IMR-90 (cell line): Measurements from ENCODE around the gene PLEKHG4. TPM values are rescaled to one million over a fixed set of nuclear protein-coding genes. Genes with fewer than 3 reads are reported as not detected.
A peak's percentile ranks its signal among the peaks of the same experiment; 100 is the strongest.

Experiments used
- ATAC-seq: fragments of 200-7000 bp; cut with Tn5 transposase; 2 replicates; pipeline ENCODE4 v1.9.1; 2020; ENCODE audit warnings: low read depth, mild to moderate bottlenecking, moderate library complexity
- BruUV-seq: library from RNA; stranded (reverse); fragments of 400-500 nt; replicated peaks from 2 replicates; lab custom pipeline; 2021; lab: Mats Ljungman, UMichigan
- CTCF ChIA-PET: fragments of 300-600 bp; formaldehyde crosslinking; extraction: SDS; loops from one replicate; lab custom pipeline; 2021; ENCODE audit warnings: antibody characterized with exemption; lab: Yijun Ruan, JAX
- POLR2A ChIA-PET: fragments of 300-600 bp; sonication (Branson Sonifier 250); formaldehyde crosslinking; loops from one replicate; lab custom pipeline; 2022; ENCODE audit warnings: antibody characterized with exemption; ENCODE audit not compliant: unreplicated experiment; lab: Charles Lee
- DNase-seq: peaks from one replicate; pipeline ENCODE4 v3.0.0; 2013
- H2AFZ ChIP-seq: replicated peaks from 2 replicates; pipeline ENCODE3; 2013; ENCODE audit warnings: low read length, mild to moderate bottlenecking; ENCODE audit not compliant: poor library complexity
- H2AK5ac ChIP-seq: 2 replicates; pipeline ENCODE4 v1.6.1; 2013; ENCODE audit warnings: low read depth, low read length, inconsistent platforms
- H2AK9ac ChIP-seq: replicated peaks from 2 replicates; pipeline ENCODE3; 2013; ENCODE audit warnings: mild to moderate bottlenecking, low read depth, low read length, moderate library complexity; ENCODE audit not compliant: poor library complexity
- H2BK120ac ChIP-seq: 2 replicates; pipeline ENCODE4 v1.6.1; 2013; ENCODE audit warnings: low read depth, low read length, inconsistent platforms
- H2BK15ac ChIP-seq: 3 replicates; pipeline ENCODE4 v1.6.1; 2013; ENCODE audit warnings: low read depth, low read length, inconsistent platforms
- H2BK20ac ChIP-seq: 2 replicates; pipeline ENCODE4 v1.6.1; 2013; ENCODE audit warnings: low read depth, mild to moderate bottlenecking, inconsistent platforms, low read length, moderate library complexity
- H2BK5ac ChIP-seq: 2 replicates; pipeline ENCODE4 v1.6.1; 2013; ENCODE audit warnings: mild to moderate bottlenecking, low read depth, low read length, inconsistent platforms; ENCODE audit not compliant: poor library complexity, severe bottlenecking
- H3K14ac ChIP-seq: replicated peaks from 2 replicates; pipeline ENCODE4 v1.6.1; 2013; ENCODE audit warnings: low read depth, low read length, inconsistent platforms
- H3K18ac ChIP-seq: 2 replicates; pipeline ENCODE4 v1.6.1; 2013; ENCODE audit warnings: low read depth, low read length, control low read depth
- H3K23ac ChIP-seq: 2 replicates; pipeline ENCODE4 v1.6.1; 2013; ENCODE audit warnings: low read depth, low read length, inconsistent platforms
- H3K27ac ChIP-seq: 2 replicates; pipeline ENCODE4 v1.5.1; 2013; ENCODE audit warnings: mild to moderate bottlenecking, control low read depth, low read length; ENCODE audit not compliant: insufficient read depth
- H3K27me3 ChIP-seq: 2 replicates; pipeline ENCODE4 v1.6.1; 2013; ENCODE audit warnings: low read length; ENCODE audit not compliant: control insufficient read depth, insufficient read depth
- H3K36me3 ChIP-seq: 2 replicates; pipeline ENCODE4 v1.6.1; 2013; ENCODE audit warnings: low read length, mixed read lengths; ENCODE audit not compliant: control insufficient read depth, insufficient read depth
- H3K4ac ChIP-seq: 2 replicates; pipeline ENCODE4 v1.6.1; 2013; ENCODE audit warnings: low read depth, low read length, inconsistent platforms
- H3K4me1 ChIP-seq: 2 replicates; pipeline ENCODE4 v1.6.1; 2013; ENCODE audit warnings: low read length, mixed read lengths; ENCODE audit not compliant: control insufficient read depth, insufficient read depth
- H3K4me2 ChIP-seq: 2 replicates; pipeline ENCODE4 v1.6.1; 2013; ENCODE audit warnings: low read depth, mild to moderate bottlenecking, control low read depth, low read length, moderate library complexity
- H3K4me3 ChIP-seq: 2 replicates; pipeline ENCODE4 v1.5.1; 2013; ENCODE audit warnings: low read depth, mild to moderate bottlenecking, control low read depth, low read length, moderate library complexity; ENCODE audit not compliant: insufficient read depth
- H3K56ac ChIP-seq: 2 replicates; pipeline ENCODE4 v1.6.1; 2013; ENCODE audit warnings: low read length, inconsistent platforms; ENCODE audit not compliant: insufficient read depth; ENCODE audit errors: extremely low read depth
- H3K79me1 ChIP-seq, 2 experiments: 2 replicates each; pipeline ENCODE4 v1.6.1; 2013; ENCODE audit warnings: low read length in 2 of 2, inconsistent platforms in 1 of 2, low read depth in 1 of 2
- H3K9ac ChIP-seq: 2 replicates; pipeline ENCODE4 v1.6.1; 2013; ENCODE audit warnings: low read depth, low read length, control low read depth
- H3K9me1 ChIP-seq: 2 replicates; pipeline ENCODE4 v1.6.1; 2013; ENCODE audit warnings: low read length, inconsistent platforms; ENCODE audit not compliant: insufficient read depth
- H3K9me3 ChIP-seq: 2 replicates; pipeline ENCODE4 v1.6.1; 2013; ENCODE audit warnings: low read length; ENCODE audit not compliant: control insufficient read depth, insufficient read depth
- H4K20me1 ChIP-seq: 2 replicates; pipeline ENCODE4 v1.6.1; 2013; ENCODE audit warnings: low read length, inconsistent platforms; ENCODE audit not compliant: insufficient read depth
- H4K5ac ChIP-seq: 2 replicates; pipeline ENCODE4 v1.6.1; 2013; ENCODE audit warnings: mild to moderate bottlenecking, low read depth, low read length, control low read depth
- H4K8ac ChIP-seq, 2 experiments: 2 replicates each; pipeline ENCODE4 v1.6.1; 2013; ENCODE audit warnings: low read depth in 2 of 2, low read length in 2 of 2, control low read depth in 1 of 2, inconsistent platforms in 1 of 2
- H4K91ac ChIP-seq: 2 replicates; pipeline ENCODE4 v1.6.1; 2013; ENCODE audit warnings: low read depth, low read length, inconsistent platforms; ENCODE audit not compliant: insufficient read depth
- CHD1 ChIP-seq: IDR thresholded peaks from 2 replicates; pipeline ENCODE4 v1.6.1; 2012; ENCODE audit warnings: low read depth, low read length, improper control_type of control experiment
- CTCF ChIP-seq: conservative IDR thresholded peaks from 2 replicates; pipeline ENCODE4 v1.5.1; 2012; ENCODE audit warnings: mild to moderate bottlenecking, low read depth, low read length, improper control_type of control experiment
- FOS ChIP-seq: fragments of 150-350 bp; IDR thresholded peaks from 2 replicates; pipeline ENCODE4 v1.6.1; 2016; ENCODE audit warnings: low read depth, low read length
- MXI1 ChIP-seq: IDR thresholded peaks from 2 replicates; pipeline ENCODE4 v1.6.1; 2012; ENCODE audit warnings: low read depth, mild to moderate bottlenecking, low read length, moderate library complexity, borderline replicate concordance
- RAD21 ChIP-seq: IDR thresholded peaks from 2 replicates; pipeline ENCODE4 v1.6.1; 2012; ENCODE audit warnings: low read length, improper control_type of control experiment
- RCOR1 ChIP-seq: IDR thresholded peaks from 2 replicates; pipeline ENCODE4 v1.6.1; 2012; ENCODE audit warnings: mild to moderate bottlenecking, low read length, improper control_type of control experiment; ENCODE audit not compliant: insufficient replicate concordance
- whole genome bisulfite sequencing, 2 experiments: methylation state at CpG; one replicate each; pipeline versions ENCODE4 v1.1.5 to v1.1.7; 2013; ENCODE audit warnings: missing lambda C conversion rate in 2 of 2; ENCODE audit not compliant: insufficient read length in 1 of 2; ENCODE audit errors: extremely low coverage in 2 of 2; 5-methylcytosine and 5-hydroxymethylcytosine counted together
- dilution Hi-C: fragments of 300-500 bp; cut with HindIII; formaldehyde crosslinking; loops from one replicate; pipeline ENCODE4 v1.14.3; 2018; ENCODE audit warnings: low sequenced_read_pairs; ENCODE audit not compliant: unreplicated experiment
- in situ Hi-C: fragments of 300-500 bp; cut with MboI; formaldehyde crosslinking; loops from 3 replicates; pipeline ENCODE4 v1.14.3; 2019; ENCODE audit warnings: low sequenced_read_pairs, inconsistent platforms, mixed read lengths
- intact Hi-C: fragments of 100-400 bp; cut with micrococcal nuclease; formaldehyde crosslinking; loops from 2 replicates; pipeline ENCODE4 v1.10.0; 2022
- polyA plus RNA-seq, 3 experiments: library from polyadenylated mRNA; depleted of rRNA; stranded (reverse); fragments of >200 nt; gene quantifications; 2 replicates each; pipeline ENCODE4 v1.2.3, GENCODE V29; 2012; ENCODE audit warnings: low replicate concordance in 1 of 3
- total RNA-seq: library from RNA; depleted of rRNA; stranded (reverse); fragments of >200 nt; gene quantifications from 2 replicates; pipeline ENCODE4 v1.2.3, GENCODE V29; 2012

PLEKHG4 gene
- total and polyA plus RNA-seq, 2 of the 4 experiments (the other 2 are of a cell fraction) = 14.0 to 50.7 TPM

- intact Hi-C loops (loop anchor here (5.0 kb wide), 1 partner anchor 144 kb away; the partner anchor contains the start of gene TPPP3), in situ Hi-C loops (no loop called here)
- peak overlapping the region; percentile 59 for H3K4me3 ChIP-seq
These were observed 31.3 kb upstream of the PLEKHG4 start for GRCh38 chr16:67248073-67248400.

More at GRCh38 chr16:67248073-67248400, 31.3 kb upstream of the PLEKHG4 start:
- peak overlapping the region; percentile 73 for H4K91ac ChIP-seq
- H3K27ac ChIP-seq = peak overlapping the region; percentile 57; the same call in 1 of the 2 replicates
- peak overlapping the region; percentile 79 for H3K4ac ChIP-seq
- H2BK5ac ChIP-seq = no peak overlapping the region
- peak overlapping the region; percentile 87 for H3K23ac ChIP-seq
- no TSS peak for BruUV-seq
- dilution Hi-C loops = no loop called here
- no peaks in the 10 kb centered on the region for H3K9me3 ChIP-seq
- H2BK20ac ChIP-seq = peak overlapping the region; percentile 24; the same call in 1 of the 2 replicates
- ATAC-seq (no peak), DNase-seq (no peak)
- peak overlapping the region; percentile 35 to 83; a peak in 3 of 4 replicates for H4K8ac ChIP-seq
- H4K20me1 ChIP-seq = no peaks in the 10 kb centered on the region; the same call in 1 of the 2 replicates
- H2AK5ac ChIP-seq = peak overlapping the region; percentile 93
- 4% methylated on average over 3 of the region's 7 CpGs; no CpG with 5 or more reads in 1 of the 2 experiments for WGBS, 2 experiments
- TF ChIP-seq CTCF = no peak
- no peak for TF ChIP-seq RCOR1
- TF ChIP-seq MXI1 = no peak
- no peak for TF ChIP-seq RAD21
- no peak for TF ChIP-seq CHD1
- TF ChIP-seq FOS = no peak
- H3K79me1 ChIP-seq = peaks cover 11 to 57% of the 10 kb centered on the region in 2 experiments; a peak in 3 of 4 replicates
- H3K9me1 ChIP-seq = peaks cover 22% of the 10 kb centered on the region
- H3K36me3 ChIP-seq = no peaks in the 10 kb centered on the region
- peak overlapping the region; percentile 88 for H3K4me2 ChIP-seq
- H3K14ac ChIP-seq = peak overlapping the region; percentile 60
- no peaks in the 10 kb centered on the region for H3K27me3 ChIP-seq
- no peak overlapping the region for H3K18ac ChIP-seq
- H2AK9ac ChIP-seq = peak overlapping the region; percentile 87
- H2AFZ ChIP-seq = peak overlapping the region; percentile 90
- CTCF ChIA-PET = interaction anchor here (1.5 kb wide), 1 partner anchor 13 kb away, joined by 4 read pairs; no protein-coding TSS in a partner anchor
- POLR2A ChIA-PET = no interaction called here
- no peak overlapping the region for H4K5ac ChIP-seq
- H2BK15ac ChIP-seq = peak overlapping the region; percentile 34; the same call in 1 of the 3 replicates
- H2BK120ac ChIP-seq = no peak overlapping the region; the same call in 1 of the 2 replicates
- H3K56ac ChIP-seq = peak overlapping the region; percentile 46; the same call in 1 of the 2 replicates
- peak overlapping the region; percentile 81 for H3K9ac ChIP-seq
- H3K4me1 ChIP-seq = peaks cover 38% of the 10 kb centered on the region
